ENCODE results near the gene ARRDC1.
A peak's percentile ranks its signal among the peaks of the same experiment; 100 is the strongest.

ARRDC1 gene

DNA sequence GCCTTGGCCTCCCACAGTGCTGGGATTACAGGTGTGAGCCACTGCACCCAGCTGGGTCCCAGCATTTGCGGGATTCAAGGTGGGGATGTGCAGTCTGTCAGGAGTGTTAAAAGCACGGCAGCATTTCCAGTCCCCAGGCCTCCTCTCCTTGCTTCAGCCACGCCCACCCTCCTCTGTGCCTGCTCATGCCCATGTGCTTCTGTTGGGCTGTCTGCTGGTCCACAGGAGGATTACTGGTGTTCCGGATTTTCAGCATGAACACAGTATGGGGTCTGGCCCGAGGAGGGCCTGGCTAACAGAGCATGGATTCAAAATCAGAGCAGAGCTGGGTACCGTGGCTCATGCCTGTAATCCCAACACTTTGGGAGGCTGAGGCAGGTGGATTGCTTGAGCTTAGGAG is 5.5 kb downstream of the ARRDC1 start:
- peak overlapping the region; percentile 88 for H3K27ac Mint-ChIP-seq (ENCODE audit: low read depth)
- ATAC-seq (replicated peaks; ENCODE audit: extremely low read depth, poor library complexity, severe bottlenecking): no peak
- H3K9me3 Mint-ChIP-seq: no peaks in the 10 kb centered on the region
- peaks cover 24% of the 10 kb centered on the region for H3K4me1 Mint-ChIP-seq
- no peak overlapping the region for H3K4me3 Mint-ChIP-seq
- no peak for DNase-seq (ENCODE audit: low spot score in 2 of 2)
- peaks cover 14% of the 10 kb centered on the region for H3K36me3 Mint-ChIP-seq (ENCODE audit: insufficient read depth)
- no peaks in the 10 kb centered on the region for H3K27me3 Mint-ChIP-seq

- Mint-ChIP-seq H3K9me3 (no peaks in the 10 kb centered on the region), H3K36me3 (ENCODE audit: insufficient read depth) (peaks cover 18% of the 10 kb centered on the region), H3K4me1 (peaks cover 18% of the 10 kb centered on the region), H3K27me3 (no peaks in the 10 kb centered on the region), H3K27ac (ENCODE audit: low read depth) (peak overlapping the region; percentile 88), H3K4me3 (no peak overlapping the region)
- DNase-seq (ENCODE audit: low spot score in 2 of 2): no peak
- ATAC-seq (replicated peaks; ENCODE audit: extremely low read depth, poor library complexity, severe bottlenecking): no peak
Measured at GRCh38 chr9:137611623-137612609, 6.4 kb downstream of the ARRDC1 start.

DNA sequence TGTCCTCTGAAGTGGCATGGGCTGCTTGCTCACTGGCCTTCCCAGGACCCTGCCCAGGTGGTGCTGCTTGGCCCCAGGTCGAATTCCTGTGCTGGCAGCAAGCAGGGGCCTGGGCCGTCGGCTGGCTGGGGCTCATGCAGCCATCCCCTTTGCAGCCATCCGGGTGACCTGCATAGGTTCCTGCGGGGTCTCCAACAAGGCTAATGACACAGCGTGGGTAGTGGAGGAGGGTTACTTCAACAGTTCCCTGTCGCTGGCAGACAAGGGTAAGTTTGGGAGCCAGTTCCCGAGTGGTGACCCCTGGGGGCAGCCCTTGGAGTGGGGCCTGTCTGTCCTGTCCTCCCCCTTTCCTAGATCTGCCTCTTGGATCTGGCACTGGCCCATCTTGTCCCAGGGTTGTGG is 7.3 kb downstream of the ARRDC1 start:
- H3K4me1 Mint-ChIP-seq: peaks cover 18% of the 10 kb centered on the region
- H3K36me3 Mint-ChIP-seq (ENCODE audit: insufficient read depth): peaks cover 20% of the 10 kb centered on the region
- H3K9me3 Mint-ChIP-seq: no peaks in the 10 kb centered on the region
- DNase-seq (ENCODE audit: low spot score in 2 of 2): no peak
- ATAC-seq (replicated peaks; ENCODE audit: extremely low read depth, poor library complexity, severe bottlenecking): no peak
- peak overlapping the region; percentile 22 for H3K27ac Mint-ChIP-seq (ENCODE audit: low read depth)
- H3K4me3 Mint-ChIP-seq: no peak overlapping the region
- no peaks in the 10 kb centered on the region for H3K27me3 Mint-ChIP-seq

GRCh38 chr9:137613259-137613658 is 7.8 kb downstream of the ARRDC1 start:
- H3K27me3 Mint-ChIP-seq: no peaks in the 10 kb centered on the region
- no peaks in the 10 kb centered on the region for H3K9me3 Mint-ChIP-seq
- peak overlapping the region; percentile 22 for H3K27ac Mint-ChIP-seq (ENCODE audit: low read depth)
- H3K36me3 Mint-ChIP-seq (ENCODE audit: insufficient read depth): peaks cover 23% of the 10 kb centered on the region
- no peak overlapping the region for H3K4me3 Mint-ChIP-seq
- H3K4me1 Mint-ChIP-seq: peaks cover 22% of the 10 kb centered on the region
- DNase-seq (ENCODE audit: low spot score in 2 of 2) (no peak), ATAC-seq (replicated peaks; ENCODE audit: extremely low read depth, poor library complexity, severe bottlenecking) (no peak)

GRCh38 chr9:137613738-137614523 is 8.4 kb downstream of the ARRDC1 start:
- H3K27ac Mint-ChIP-seq (ENCODE audit: low read depth): peak overlapping the region; percentile 22

DNA sequence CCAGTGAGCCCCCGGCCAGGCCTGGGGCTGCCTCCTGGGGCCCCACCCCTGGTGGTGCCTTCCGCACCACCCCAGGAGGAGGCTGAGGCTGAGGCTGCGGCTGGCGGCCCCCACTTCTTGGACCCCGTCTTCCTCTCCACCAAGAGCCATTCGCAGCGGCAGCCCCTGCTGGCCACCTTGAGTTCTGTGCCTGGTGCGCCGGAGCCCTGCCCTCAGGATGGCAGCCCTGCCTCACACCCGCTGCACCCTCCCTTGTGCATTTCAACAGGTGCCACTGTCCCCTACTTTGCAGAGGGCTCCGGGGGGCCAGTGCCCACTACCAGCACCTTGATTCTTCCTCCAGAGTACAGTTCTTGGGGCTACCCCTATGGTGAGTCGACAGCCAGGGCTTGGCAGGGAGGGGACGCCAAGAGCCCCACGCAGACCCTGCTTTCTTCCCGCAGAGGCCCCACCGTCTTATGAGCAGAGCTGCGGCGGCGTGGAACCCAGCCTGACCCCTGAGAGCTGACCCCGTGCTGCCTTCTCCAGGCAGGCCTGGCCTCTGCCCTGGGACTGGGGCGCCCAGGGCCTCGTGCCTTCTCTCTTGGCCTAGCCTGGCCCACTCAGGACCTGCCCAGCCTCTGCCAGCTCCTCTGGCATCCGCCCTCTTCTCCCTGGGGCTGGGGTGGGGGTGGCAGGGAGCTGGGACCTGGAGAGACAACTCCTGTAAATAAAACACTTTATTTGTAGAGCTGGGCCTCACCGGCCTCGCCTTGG is 9.3 kb downstream of the ARRDC1 start:
- no peaks in the 10 kb centered on the region for H3K9me3 Mint-ChIP-seq
- DNase-seq (ENCODE audit: low spot score in 2 of 2) (no peak), ATAC-seq (replicated peaks; ENCODE audit: extremely low read depth, poor library complexity, severe bottlenecking) (no peak)
- peaks cover 27% of the 10 kb centered on the region for H3K4me1 Mint-ChIP-seq
- no peaks in the 10 kb centered on the region for H3K27me3 Mint-ChIP-seq
- H3K36me3 Mint-ChIP-seq (ENCODE audit: insufficient read depth): peaks cover 32% of the 10 kb centered on the region
- H3K27ac Mint-ChIP-seq (ENCODE audit: low read depth): peak overlapping the region; percentile 19
- H3K4me3 Mint-ChIP-seq: no peak overlapping the region

More at GRCh38 chr9:137613738-137614523, 8.4 kb downstream of the ARRDC1 start:
- H3K4me1 Mint-ChIP-seq: peaks cover 22% of the 10 kb centered on the region
- no peaks in the 10 kb centered on the region for H3K9me3 Mint-ChIP-seq
- ATAC-seq (replicated peaks; ENCODE audit: extremely low read depth, poor library complexity, severe bottlenecking) (no peak), DNase-seq (ENCODE audit: low spot score in 2 of 2) (no peak)
- no peak overlapping the region for H3K4me3 Mint-ChIP-seq
- no peaks in the 10 kb centered on the region for H3K27me3 Mint-ChIP-seq
- H3K36me3 Mint-ChIP-seq (ENCODE audit: insufficient read depth): peaks cover 26% of the 10 kb centered on the region

DNA sequence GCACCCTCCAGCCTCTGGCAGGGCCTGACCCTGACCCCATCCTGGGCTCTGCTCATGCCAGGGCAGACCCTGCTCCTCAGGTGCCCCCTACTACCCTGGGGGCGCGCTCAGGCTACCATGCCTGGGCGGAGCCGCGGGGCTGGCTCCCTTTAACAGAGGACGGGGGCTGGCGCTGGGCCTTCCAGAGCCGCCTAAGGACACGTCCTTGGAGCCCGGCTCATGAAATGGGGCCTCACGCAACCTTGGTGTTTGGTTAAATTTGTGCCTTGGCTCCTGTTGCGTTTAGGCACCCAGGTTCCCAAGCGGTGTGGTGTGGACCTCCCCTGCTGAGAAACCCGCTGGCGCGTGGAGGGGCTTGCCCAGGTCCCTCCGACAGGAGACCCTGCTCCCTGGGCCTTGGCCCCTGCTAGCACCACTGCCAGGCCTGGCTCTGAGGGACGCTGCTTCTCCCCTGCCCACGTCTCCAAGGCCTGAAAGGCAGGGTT is 9.9 kb downstream of the ARRDC1 start:
- Mint-ChIP-seq H3K4me3 (no peak overlapping the region), H3K27me3 (no peaks in the 10 kb centered on the region), H3K9me3 (no peaks in the 10 kb centered on the region), H3K4me1 (peaks cover 32% of the 10 kb centered on the region), H3K36me3 (ENCODE audit: insufficient read depth) (peaks cover 32% of the 10 kb centered on the region), H3K27ac (ENCODE audit: low read depth) (no peak overlapping the region)
- ATAC-seq (replicated peaks; ENCODE audit: extremely low read depth, poor library complexity, severe bottlenecking) (no peak), DNase-seq (ENCODE audit: low spot score in 2 of 2) (no peak)

DNA sequence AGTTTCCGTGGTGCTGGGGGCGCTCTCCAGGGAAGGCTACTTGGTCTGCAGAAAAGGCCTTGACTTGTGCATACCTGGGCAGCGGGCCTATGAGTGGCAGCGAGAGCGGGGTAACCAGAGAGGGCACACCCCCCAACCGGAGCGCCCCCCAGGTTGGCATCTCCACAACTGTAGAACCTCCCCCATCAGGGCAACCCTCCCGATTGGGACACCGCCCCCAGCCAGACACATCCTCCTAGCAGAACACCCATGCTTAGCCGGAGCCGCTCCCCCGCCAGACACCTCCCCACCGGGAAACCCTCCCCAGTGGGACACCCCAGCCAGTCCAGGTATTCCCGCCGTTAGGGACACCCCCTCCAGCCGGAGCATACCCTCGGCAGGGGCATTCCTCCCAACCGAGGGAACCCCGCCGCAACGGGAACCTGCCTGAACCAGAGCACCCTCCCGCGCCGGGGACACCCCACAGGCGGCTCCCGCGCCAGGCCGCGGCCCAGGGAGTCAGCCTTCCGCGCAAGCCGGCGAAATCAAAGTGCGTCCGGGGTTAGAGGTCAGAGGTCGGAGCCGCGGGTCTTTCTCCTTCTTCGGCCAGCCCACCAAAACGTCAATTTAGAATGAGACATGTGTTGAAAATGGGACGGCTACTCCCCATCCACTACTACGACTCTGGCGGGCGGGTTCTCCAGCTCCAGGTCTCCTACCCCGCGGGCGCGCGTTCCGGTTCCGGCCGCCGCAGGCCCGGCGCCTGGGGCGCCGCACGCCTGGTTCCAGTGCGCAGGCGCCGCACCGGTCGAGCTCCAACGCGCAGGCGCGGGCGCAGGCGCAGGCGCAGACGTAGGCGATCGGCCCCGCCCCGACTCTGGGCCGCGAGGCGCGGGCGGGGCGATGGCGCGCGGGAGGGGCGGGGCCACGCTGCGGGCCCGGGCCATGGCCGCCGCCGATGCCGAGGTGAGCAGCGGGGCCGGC is 12.9 kb downstream of the ARRDC1 start, which contains the start of gene EHMT1:
Gene EHMT1, plus strand, starts transcription at position 901 of the 963 bp plus-strand sequence. Its CDS starts 24 bp downstream, at position 925.
- H3K27me3 Mint-ChIP-seq: no peaks in the 10 kb centered on the region
- H3K27ac Mint-ChIP-seq (ENCODE audit: low read depth): peak within 1 kb of the TSS; percentile 91
- peaks cover 29% of the 10 kb centered on the region for H3K4me1 Mint-ChIP-seq
- no peaks in the 10 kb centered on the region for H3K9me3 Mint-ChIP-seq
- H3K4me3 Mint-ChIP-seq: peak within 1 kb of the TSS; percentile 79
- DNase-seq (ENCODE audit: low spot score in 2 of 2): peak; percentile 88 to 94
- peaks cover 30% of the 10 kb centered on the region for H3K36me3 Mint-ChIP-seq (ENCODE audit: insufficient read depth)
- ATAC-seq (replicated peaks; ENCODE audit: extremely low read depth, poor library complexity, severe bottlenecking): peak; percentile 74

DNA sequence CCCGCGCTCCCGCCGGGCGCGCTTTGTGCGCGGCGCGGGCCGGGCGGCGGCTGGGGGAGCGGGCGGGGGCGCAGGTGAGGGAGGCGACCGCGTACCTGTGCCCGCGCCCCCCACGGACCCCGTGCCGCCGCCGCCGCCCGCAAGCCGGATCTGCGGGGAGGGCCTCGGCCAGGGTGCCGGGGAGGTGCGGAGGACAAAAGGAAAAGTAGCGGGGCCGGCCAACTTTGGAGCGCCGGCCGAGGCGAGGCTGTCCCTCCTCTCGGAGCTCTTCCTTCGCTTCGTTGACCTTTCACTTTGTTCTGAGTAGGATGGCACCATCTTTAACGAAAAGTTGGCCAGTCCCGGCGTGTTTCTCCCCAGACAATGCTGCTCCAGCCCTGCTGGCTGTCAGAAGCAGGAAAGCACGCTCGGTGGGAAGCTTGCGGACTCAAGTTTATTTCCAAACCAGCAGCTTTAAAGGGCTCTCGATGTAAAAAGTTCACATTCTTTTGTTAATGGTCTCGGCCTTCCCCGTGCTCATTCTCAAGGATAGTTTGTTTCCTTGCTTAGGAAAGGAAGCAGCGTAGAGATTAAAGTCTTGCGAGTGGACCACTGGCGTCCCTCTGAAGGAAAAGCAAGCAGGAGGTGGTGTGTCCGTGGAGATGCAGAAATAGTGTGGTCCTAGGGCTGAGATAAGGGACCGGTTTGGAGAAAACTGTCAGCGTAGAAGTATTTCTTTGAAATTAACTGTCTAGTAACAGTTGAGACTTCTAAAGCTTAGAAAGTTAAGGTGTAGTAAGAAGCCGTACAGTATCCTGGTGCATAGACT is 14.0 kb downstream of the ARRDC1 start:
- ATAC-seq (replicated peaks; ENCODE audit: extremely low read depth, poor library complexity, severe bottlenecking): no peak
- H3K27ac Mint-ChIP-seq (ENCODE audit: low read depth): peak overlapping the region; percentile 63
- peaks cover 29% of the 10 kb centered on the region for H3K4me1 Mint-ChIP-seq
- no peak for DNase-seq (ENCODE audit: low spot score in 2 of 2)
- no peaks in the 10 kb centered on the region for H3K27me3 Mint-ChIP-seq
- H3K4me3 Mint-ChIP-seq: peak overlapping the region; percentile 78
- no peaks in the 10 kb centered on the region for H3K9me3 Mint-ChIP-seq
- H3K36me3 Mint-ChIP-seq (ENCODE audit: insufficient read depth): peaks cover 28% of the 10 kb centered on the region

DNA sequence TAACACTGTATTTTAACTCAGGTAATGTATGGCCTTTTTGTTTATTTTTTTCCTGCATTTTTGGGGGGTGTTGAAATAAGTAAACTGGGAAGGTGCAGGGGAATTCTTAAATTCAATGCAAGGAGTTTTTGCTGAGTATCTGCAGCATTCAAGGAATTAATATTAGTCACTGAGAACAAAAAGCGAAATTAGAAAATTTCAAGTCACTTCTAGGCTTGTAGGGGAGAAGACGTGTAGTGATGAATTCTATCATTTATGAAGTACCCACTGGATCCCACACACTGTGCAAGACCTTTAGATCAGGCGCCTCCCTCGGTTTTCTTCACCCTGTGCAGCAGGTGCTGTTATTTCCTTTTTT is 14.5 kb downstream of the ARRDC1 start:
- no peak for ATAC-seq (replicated peaks; ENCODE audit: extremely low read depth, poor library complexity, severe bottlenecking)
- Mint-ChIP-seq H3K9me3 (no peaks in the 10 kb centered on the region), H3K4me1 (peaks cover 30% of the 10 kb centered on the region)

GRCh38 chr9:137620581-137620980 is 15.1 kb downstream of the ARRDC1 start:
- Mint-ChIP-seq H3K27ac (ENCODE audit: low read depth) (no peak overlapping the region), H3K27me3 (no peaks in the 10 kb centered on the region), H3K4me1 (peaks cover 36% of the 10 kb centered on the region), H3K36me3 (ENCODE audit: insufficient read depth) (peaks cover 33% of the 10 kb centered on the region), H3K4me3 (peak overlapping the region; percentile 38), H3K9me3 (no peaks in the 10 kb centered on the region)
- ATAC-seq (replicated peaks; ENCODE audit: extremely low read depth, poor library complexity, severe bottlenecking): no peak
- DNase-seq (ENCODE audit: low spot score in 2 of 2): no peak

More for the DNA sequence above, 14.5 kb downstream of the ARRDC1 start:
- H3K4me3 Mint-ChIP-seq: peak overlapping the region; percentile 78
- H3K27ac Mint-ChIP-seq (ENCODE audit: low read depth): peak overlapping the region; percentile 63
- DNase-seq (ENCODE audit: low spot score in 2 of 2): no peak
- H3K36me3 Mint-ChIP-seq (ENCODE audit: insufficient read depth): peaks cover 28% of the 10 kb centered on the region
- H3K27me3 Mint-ChIP-seq: no peaks in the 10 kb centered on the region

Data from central memory CD8-positive, alpha-beta T cell (primary cell).